ENCODE data around the gene MEGF6.

The MEGF6 gene

GRCh38 chr1:3634059-3634800 is 22.9 kb upstream of the MEGF6 start:
- TF ChIP-seq CTCF (IDR thresholded peaks at IDR 0.05; ENCODE audit: low read depth, low read length, missing control alignments) = no peak
- DNase-seq (ENCODE audit: extremely low read depth, low read depth) = no peak

GRCh38 chr1:3633344-3634058 is 22.2 kb upstream of the MEGF6 start:
- no peak for TF ChIP-seq CTCF (IDR thresholded peaks at IDR 0.05; ENCODE audit: low read depth, low read length, missing control alignments)
- no peak for DNase-seq (ENCODE audit: extremely low read depth, low read depth)

More at GRCh38 chr1:3634059-3634800, 22.9 kb upstream of the MEGF6 start:
- no peak overlapping the region for H3K4me3 ChIP-seq (replicated peaks; ENCODE audit: low read depth, low read length)

DNA sequence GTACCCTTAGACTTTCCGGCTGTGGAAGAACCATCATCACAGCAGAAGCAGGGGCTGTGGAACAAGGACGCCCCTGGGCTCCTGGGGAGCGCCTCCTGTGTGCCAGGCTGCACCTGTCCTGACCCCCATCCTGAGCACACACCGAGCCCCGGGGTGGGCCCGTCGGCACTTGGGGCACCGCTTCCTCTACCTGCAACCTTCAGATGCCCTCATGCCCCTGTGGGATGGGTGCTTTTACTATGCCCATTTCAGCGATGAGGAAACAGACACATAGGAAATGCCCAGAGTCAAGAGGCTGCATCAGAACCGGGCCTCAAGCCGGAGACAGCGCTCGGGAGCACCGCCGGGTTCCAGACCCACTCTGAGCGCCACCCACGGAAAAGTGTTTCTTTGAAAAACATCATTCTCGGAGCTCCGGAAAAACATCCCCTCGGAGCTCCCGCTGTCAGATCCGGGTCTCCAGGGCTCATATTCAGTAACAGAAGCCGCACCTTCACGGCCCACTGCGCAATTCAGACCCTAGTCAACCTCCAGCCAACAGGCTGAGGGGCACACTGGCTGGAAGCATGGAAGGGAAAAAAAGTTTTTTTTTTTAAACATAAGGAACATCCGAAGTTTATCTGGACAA is 21.5 kb upstream of the MEGF6 start:
- H3K4me3 ChIP-seq (replicated peaks; ENCODE audit: low read depth, low read length) = no peak overlapping the region
- no peak for TF ChIP-seq CTCF (IDR thresholded peaks at IDR 0.05; ENCODE audit: low read depth, low read length, missing control alignments)
- DNase-seq (ENCODE audit: extremely low read depth, low read depth) = no peak

More at GRCh38 chr1:3633344-3634058, 22.2 kb upstream of the MEGF6 start:
- H3K4me3 ChIP-seq (replicated peaks; ENCODE audit: low read depth, low read length) = no peak overlapping the region

- no peak for DNase-seq (ENCODE audit: extremely low read depth, low read depth)
- TF ChIP-seq CTCF (IDR thresholded peaks at IDR 0.05; ENCODE audit: low read depth, low read length, missing control alignments) = no peak
- H3K4me3 ChIP-seq (replicated peaks; ENCODE audit: low read depth, low read length) = no peak overlapping the region
Measured at GRCh38 chr1:3632298-3632697, 21.0 kb upstream of the MEGF6 start.

- no peak overlapping the region for H3K4me3 ChIP-seq (replicated peaks; ENCODE audit: low read depth, low read length)
- no peak for TF ChIP-seq CTCF (IDR thresholded peaks at IDR 0.05; ENCODE audit: low read depth, low read length, missing control alignments)
- no peak for DNase-seq (ENCODE audit: extremely low read depth, low read depth)
Measured at GRCh38 chr1:3631320-3632260, 20.3 kb upstream of the MEGF6 start.

DNA sequence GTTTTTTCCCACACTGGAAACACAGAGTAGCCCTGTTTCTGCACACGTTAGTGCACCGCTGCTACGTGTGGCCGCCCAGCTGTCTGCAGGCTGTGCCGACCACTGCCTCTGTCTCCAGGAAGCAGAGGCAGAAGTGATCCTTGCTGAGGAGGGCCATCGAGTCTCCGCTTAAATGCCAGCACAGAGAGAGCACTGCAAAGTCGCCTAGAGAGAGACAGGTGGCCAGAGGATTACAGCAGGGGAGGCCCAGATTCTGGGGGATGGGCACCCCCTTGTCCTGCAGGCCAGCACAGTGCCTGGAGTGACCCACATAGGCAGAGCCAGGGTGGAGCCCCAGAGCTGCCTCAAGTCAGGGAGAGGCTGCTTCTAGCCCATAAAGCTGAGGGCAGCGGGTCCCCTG is 19.6 kb upstream of the MEGF6 start:
- TF ChIP-seq CTCF (IDR thresholded peaks at IDR 0.05; ENCODE audit: low read depth, low read length, missing control alignments) = no peak
- no peak for DNase-seq (ENCODE audit: extremely low read depth, low read depth)
- no peak overlapping the region for H3K4me3 ChIP-seq (replicated peaks; ENCODE audit: low read depth, low read length)

Data from HFF-Myc (cell line).